H9 (cell line): Measurements from ENCODE around the gene ERH. TPM values are rescaled to one million over a fixed set of nuclear protein-coding genes. Genes with fewer than 3 reads are reported as not detected.

Experiments
- DNase-seq: peaks from one replicate; pipeline ENCODE4 v3.0.0-alpha.2; 2017
- H2AFZ ChIP-seq: one replicate; pipeline ENCODE4 v1.6.1; 2013; ENCODE audit warnings: mild to moderate bottlenecking, low read length, control low read depth, moderate library complexity
- H2AK5ac ChIP-seq: 2 replicates; pipeline ENCODE4 v1.6.1; 2013; ENCODE audit warnings: low read length, control low read depth, mixed read lengths; ENCODE audit not compliant: insufficient read length
- H2BK120ac ChIP-seq: one replicate; pipeline ENCODE4 v1.6.1; 2013; ENCODE audit warnings: low read depth, mild to moderate bottlenecking, low read length, control low read depth, inconsistent platforms; ENCODE audit not compliant: poor library complexity, severe bottlenecking
- H2BK12ac ChIP-seq: 2 replicates; pipeline ENCODE4 v1.6.1; 2013; ENCODE audit warnings: low read length, control low read depth, mixed read lengths, low read depth; ENCODE audit not compliant: insufficient read length
- H2BK15ac ChIP-seq: 2 replicates; pipeline ENCODE4 v1.6.1; 2013; ENCODE audit warnings: low read depth, low read length, control low read depth
- H2BK20ac ChIP-seq: one replicate; pipeline ENCODE4 v1.6.1; 2013; ENCODE audit warnings: low read depth, mild to moderate bottlenecking, low read length, control low read depth, inconsistent platforms; ENCODE audit not compliant: poor library complexity, severe bottlenecking
- H2BK5ac ChIP-seq: 2 replicates; pipeline ENCODE4 v1.6.1; 2013; ENCODE audit warnings: low read length, control low read depth, mixed read lengths; ENCODE audit not compliant: insufficient read length
- H3K14ac ChIP-seq: 2 replicates; pipeline ENCODE4 v1.6.1; 2013; ENCODE audit warnings: low read length, control low read depth; ENCODE audit not compliant: insufficient read depth
- H3K18ac ChIP-seq: 2 replicates; pipeline ENCODE4 v1.6.1; 2013; ENCODE audit warnings: low read depth, mild to moderate bottlenecking, mixed read lengths, low read length, control low read depth; ENCODE audit not compliant: insufficient read length
- H3K23ac ChIP-seq: 2 replicates; pipeline ENCODE4 v1.6.1; 2013; ENCODE audit warnings: low read length, control low read depth, mixed read lengths, low read depth; ENCODE audit not compliant: insufficient read length
- H3K23me2 ChIP-seq: 2 replicates; pipeline ENCODE4 v1.6.1; 2013; ENCODE audit warnings: low read depth, mild to moderate bottlenecking, mixed read lengths, low read length, control low read depth; ENCODE audit not compliant: insufficient read length, poor library complexity, severe bottlenecking
- H3K27ac ChIP-seq: 2 replicates; pipeline ENCODE4 v1.5.1; 2013; ENCODE audit warnings: low read length, control low read depth, mixed read lengths, low read depth; ENCODE audit not compliant: insufficient read length
- H3K27me3 ChIP-seq: 2 replicates; pipeline ENCODE4 v1.6.1; 2013; ENCODE audit warnings: low read length, control low read depth, inconsistent platforms; ENCODE audit not compliant: insufficient read depth
- H3K4ac ChIP-seq: 2 replicates; pipeline ENCODE4 v1.6.1; 2013; ENCODE audit warnings: low read depth, mild to moderate bottlenecking, control low read depth, inconsistent platforms, low read length, moderate library complexity
- H3K4me1 ChIP-seq: 2 replicates; pipeline ENCODE4 v1.6.1; 2013; ENCODE audit warnings: low read length, control low read depth, inconsistent platforms; ENCODE audit not compliant: insufficient read depth
- H3K4me2 ChIP-seq: 2 replicates; pipeline ENCODE4 v1.6.1; 2013; ENCODE audit warnings: low read length, control low read depth, mixed read lengths; ENCODE audit not compliant: insufficient read length, insufficient read depth
- H3K56ac ChIP-seq: 2 replicates; pipeline ENCODE4 v1.6.1; 2013; ENCODE audit warnings: low read depth, mild to moderate bottlenecking, mixed read lengths, low read length, control low read depth; ENCODE audit not compliant: insufficient read length
- H3K79me1 ChIP-seq: 2 replicates; pipeline ENCODE4 v1.6.1; 2013; ENCODE audit warnings: low read depth, mild to moderate bottlenecking, moderate library complexity, low read length, control low read depth, inconsistent platforms; ENCODE audit not compliant: insufficient read depth, poor library complexity, severe bottlenecking
- H3K79me2 ChIP-seq: 2 replicates; pipeline ENCODE4 v1.6.1; 2013; ENCODE audit warnings: low read length, control low read depth, inconsistent platforms; ENCODE audit not compliant: insufficient read depth
- H3K9ac ChIP-seq: 2 replicates; pipeline ENCODE4 v1.6.1; 2013; ENCODE audit warnings: low read length, control low read depth, mixed read lengths; ENCODE audit not compliant: insufficient read length; ENCODE audit errors: extremely low read depth
- H3K9me3 ChIP-seq: one replicate; pipeline ENCODE4 v1.6.1; 2013; ENCODE audit warnings: low read depth, low read length, inconsistent platforms; ENCODE audit not compliant: control insufficient read depth
- H3T11ph ChIP-seq: one replicate; pipeline ENCODE4 v1.6.1; 2013; ENCODE audit warnings: mild to moderate bottlenecking, low read length, control low read depth, inconsistent platforms
- H4K20me1 ChIP-seq: one replicate; pipeline ENCODE4 v1.6.1; 2013; ENCODE audit not compliant: control insufficient read depth, insufficient read length, insufficient read depth
- H4K5ac ChIP-seq: 2 replicates; pipeline ENCODE4 v1.6.1; 2013; ENCODE audit warnings: low read depth, mild to moderate bottlenecking, mixed read lengths, low read length, control low read depth; ENCODE audit not compliant: insufficient read length
- H4K8ac ChIP-seq: replicated peaks from 2 replicates; pipeline ENCODE4 v1.6.1; 2013; ENCODE audit warnings: low read length, control low read depth, mixed read lengths, low read depth; ENCODE audit not compliant: insufficient read length
- H4K91ac ChIP-seq: 2 replicates; pipeline ENCODE4 v1.6.1; 2013; ENCODE audit warnings: low read depth, mild to moderate bottlenecking, moderate library complexity, mixed read lengths, low read length, control low read depth; ENCODE audit not compliant: insufficient read length
- H3K27ac Mint-ChIP-seq, 3 experiments: 2 replicates in 2 of 3; 3 replicates in 1 of 3; pipeline ENCODE4 v1.8.0; 2020 to 2021; ENCODE audit warnings: mixed read lengths in 3 of 3, mild to moderate bottlenecking in 1 of 3, moderate library complexity in 1 of 3
- H3K27me3 Mint-ChIP-seq: 2 replicates; pipeline ENCODE4 v1.8.0; 2021; ENCODE audit warnings: low read depth, mild to moderate bottlenecking, moderate library complexity, mixed read lengths
- H3K36me3 Mint-ChIP-seq, 3 experiments: 2 replicates in 2 of 3; 3 replicates in 1 of 3; pipeline ENCODE4 v1.8.0; 2020 to 2021; ENCODE audit warnings: low read depth in 3 of 3, mixed read lengths in 3 of 3; ENCODE audit not compliant: insufficient read depth in 1 of 3
- H3K4me1 Mint-ChIP-seq, 2 experiments: 2 replicates each; pipeline ENCODE4 v1.8.0; 2020; ENCODE audit warnings: mixed read lengths in 2 of 2
- H3K4me3 Mint-ChIP-seq, 2 experiments: 2 replicates in 1 of 2; 3 replicates in 1 of 2; pipeline ENCODE4 v1.8.0; 2020 to 2021; ENCODE audit warnings: mild to moderate bottlenecking in 2 of 2, mixed read lengths in 2 of 2, moderate library complexity in 1 of 2
- H3K9me3 Mint-ChIP-seq, 2 experiments: 2 replicates in 1 of 2; 3 replicates in 1 of 2; pipeline ENCODE4 v1.8.0; 2020; ENCODE audit warnings: mild to moderate bottlenecking in 2 of 2, mixed read lengths in 2 of 2, moderate library complexity in 1 of 2
- WGBS: extraction: QIAGEN DNeasy Blood & Tissue Kit; methylation state at CpG from one replicate; pipeline ENCODE4 v1.1.7; 2013; ENCODE audit warnings: missing lambda C conversion rate, low lambda C conversion rate, mixed read lengths; ENCODE audit not compliant: insufficient read length; ENCODE audit errors: extremely low coverage; 5-methylcytosine and 5-hydroxymethylcytosine counted together
- total RNA-seq: library from RNA; stranded (reverse); gene quantifications from 2 replicates; pipeline ENCODE4 v1.2.1, GENCODE V29; 2021
- TF ChIP-seq, protein P1 (sequence below): fragments of 200-600 bp; sonication (generic); conservative IDR thresholded peaks from 3 replicates; pipeline ENCODE4 v1.8.0; 2021; ENCODE audit warnings: antibody characterized with exemption, mild to moderate bottlenecking

ERH gene
- total RNA-seq, 1 experiment from 2014 or later: 443 TPM

DNA sequence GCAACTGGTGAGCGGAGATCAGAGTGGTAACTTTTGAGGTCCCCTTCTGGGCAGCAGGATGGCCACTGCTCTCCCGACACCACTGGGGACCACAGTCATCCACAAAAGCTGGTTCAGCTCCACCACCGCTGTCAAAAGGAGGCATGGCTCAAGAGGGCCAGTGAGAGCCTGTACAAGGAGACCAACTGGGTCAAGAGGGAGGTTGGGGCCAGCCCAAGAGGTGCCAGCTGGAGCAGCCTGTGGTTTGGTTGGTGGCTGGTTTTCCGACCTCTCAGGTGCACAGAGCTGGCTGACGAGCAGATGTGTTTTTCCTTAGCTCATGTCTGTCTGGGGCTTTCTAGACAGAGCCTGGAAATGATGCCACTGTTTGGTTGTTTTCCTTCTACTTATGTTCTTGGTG lies 60.1 kb downstream of the ERH start:
- peaks cover 0 to 7% of the 10 kb centered on the region in 2 experiments; a peak in 2 of 4 replicates for H3K4me1 Mint-ChIP-seq
- Histone ChIP-seq H2BK15ac (no peak overlapping the region), H4K91ac (no peak overlapping the region), H3K79me1 (no peaks in the 10 kb centered on the region), H3K4ac (no peak overlapping the region), H3K9me3 (no peaks in the 10 kb centered on the region), H2BK120ac (no peak overlapping the region), H3K56ac (no peak overlapping the region), H3K27me3 (no peaks in the 10 kb centered on the region), H2AK5ac (no peak overlapping the region), H2BK20ac (no peak overlapping the region), H4K20me1 (no peaks in the 10 kb centered on the region), H3K4me2 (no peak overlapping the region), H3K23me2 (no peaks in the 10 kb centered on the region), H3K79me2 (no peaks in the 10 kb centered on the region), H3K27ac (no peak overlapping the region), H2AFZ (no peak overlapping the region), H3T11ph (no peak overlapping the region), H3K4me1 (no peaks in the 10 kb centered on the region), H2BK5ac (no peak overlapping the region), H2BK12ac (no peak overlapping the region), H3K23ac (no peak overlapping the region), H3K9ac (no peak overlapping the region), H3K14ac (no peak overlapping the region), H4K8ac (no peak overlapping the region), H4K5ac (no peak overlapping the region), H3K18ac (no peak overlapping the region)
- no peaks in the 10 kb centered on the region; a peak in 1 of 7 replicates for H3K36me3 Mint-ChIP-seq
- no peaks in the 10 kb centered on the region; the same call in none of the 2 replicates for H3K27me3 Mint-ChIP-seq
- H3K9me3 Mint-ChIP-seq: no peaks in the 10 kb centered on the region
- DNase-seq: no peak
- no peak overlapping the region for H3K4me3 Mint-ChIP-seq
- TF ChIP-seq, protein P1, sequence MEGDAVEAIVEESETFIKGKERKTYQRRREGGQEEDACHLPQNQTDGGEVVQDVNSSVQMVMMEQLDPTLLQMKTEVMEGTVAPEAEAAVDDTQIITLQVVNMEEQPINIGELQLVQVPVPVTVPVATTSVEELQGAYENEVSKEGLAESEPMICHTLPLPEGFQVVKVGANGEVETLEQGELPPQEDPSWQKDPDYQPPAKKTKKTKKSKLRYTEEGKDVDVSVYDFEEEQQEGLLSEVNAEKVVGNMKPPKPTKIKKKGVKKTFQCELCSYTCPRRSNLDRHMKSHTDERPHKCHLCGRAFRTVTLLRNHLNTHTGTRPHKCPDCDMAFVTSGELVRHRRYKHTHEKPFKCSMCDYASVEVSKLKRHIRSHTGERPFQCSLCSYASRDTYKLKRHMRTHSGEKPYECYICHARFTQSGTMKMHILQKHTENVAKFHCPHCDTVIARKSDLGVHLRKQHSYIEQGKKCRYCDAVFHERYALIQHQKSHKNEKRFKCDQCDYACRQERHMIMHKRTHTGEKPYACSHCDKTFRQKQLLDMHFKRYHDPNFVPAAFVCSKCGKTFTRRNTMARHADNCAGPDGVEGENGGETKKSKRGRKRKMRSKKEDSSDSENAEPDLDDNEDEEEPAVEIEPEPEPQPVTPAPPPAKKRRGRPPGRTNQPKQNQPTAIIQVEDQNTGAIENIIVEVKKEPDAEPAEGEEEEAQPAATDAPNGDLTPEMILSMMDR: no peak
- no CpG with 5 or more reads among the region's 5 CpGs for WGBS
- no peak overlapping the region for H3K27ac Mint-ChIP-seq
